C4-2B (cell line): ENCODE results near the gene PARS2.

ENCODE experiments used
- ZFX ChIP-seq: fragments of 450-650 bp; IDR thresholded peaks from 2 replicates; pipeline ENCODE4 v1.6.1; 2017
- TF ChIP-seq, protein P1 (sequence below): fragments of 450-650 bp; conservative IDR thresholded peaks from 2 replicates; pipeline ENCODE4 v1.5.1; 2017; ENCODE audit warnings: mild to moderate bottlenecking

DNA sequence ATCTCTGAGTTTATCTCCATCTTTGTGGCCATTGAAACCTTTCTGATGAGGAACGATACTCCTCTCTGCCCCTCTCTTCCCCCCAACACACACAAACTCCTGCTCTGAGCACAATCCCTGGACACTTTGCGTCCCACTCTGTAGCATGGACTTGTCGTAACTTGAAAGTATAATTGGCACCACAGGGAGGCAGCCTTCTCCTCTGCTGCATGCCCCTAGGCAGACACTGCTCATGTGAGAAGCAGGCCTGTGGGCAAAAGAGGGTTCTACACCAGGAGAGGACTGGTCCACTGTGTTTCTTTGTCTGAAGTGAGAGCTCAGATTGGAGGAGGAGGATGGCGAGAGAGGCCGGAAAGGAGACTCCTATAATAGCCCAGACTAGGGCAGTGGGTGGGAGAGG is 3.8 kb upstream of the PARS2 start:
- TF ChIP-seq, protein P1, sequence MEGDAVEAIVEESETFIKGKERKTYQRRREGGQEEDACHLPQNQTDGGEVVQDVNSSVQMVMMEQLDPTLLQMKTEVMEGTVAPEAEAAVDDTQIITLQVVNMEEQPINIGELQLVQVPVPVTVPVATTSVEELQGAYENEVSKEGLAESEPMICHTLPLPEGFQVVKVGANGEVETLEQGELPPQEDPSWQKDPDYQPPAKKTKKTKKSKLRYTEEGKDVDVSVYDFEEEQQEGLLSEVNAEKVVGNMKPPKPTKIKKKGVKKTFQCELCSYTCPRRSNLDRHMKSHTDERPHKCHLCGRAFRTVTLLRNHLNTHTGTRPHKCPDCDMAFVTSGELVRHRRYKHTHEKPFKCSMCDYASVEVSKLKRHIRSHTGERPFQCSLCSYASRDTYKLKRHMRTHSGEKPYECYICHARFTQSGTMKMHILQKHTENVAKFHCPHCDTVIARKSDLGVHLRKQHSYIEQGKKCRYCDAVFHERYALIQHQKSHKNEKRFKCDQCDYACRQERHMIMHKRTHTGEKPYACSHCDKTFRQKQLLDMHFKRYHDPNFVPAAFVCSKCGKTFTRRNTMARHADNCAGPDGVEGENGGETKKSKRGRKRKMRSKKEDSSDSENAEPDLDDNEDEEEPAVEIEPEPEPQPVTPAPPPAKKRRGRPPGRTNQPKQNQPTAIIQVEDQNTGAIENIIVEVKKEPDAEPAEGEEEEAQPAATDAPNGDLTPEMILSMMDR: no peak; the same call in 1 of the 2 replicates
- TF ChIP-seq ZFX: no peak
